ENCODE data around the gene DPH5.

DNA sequence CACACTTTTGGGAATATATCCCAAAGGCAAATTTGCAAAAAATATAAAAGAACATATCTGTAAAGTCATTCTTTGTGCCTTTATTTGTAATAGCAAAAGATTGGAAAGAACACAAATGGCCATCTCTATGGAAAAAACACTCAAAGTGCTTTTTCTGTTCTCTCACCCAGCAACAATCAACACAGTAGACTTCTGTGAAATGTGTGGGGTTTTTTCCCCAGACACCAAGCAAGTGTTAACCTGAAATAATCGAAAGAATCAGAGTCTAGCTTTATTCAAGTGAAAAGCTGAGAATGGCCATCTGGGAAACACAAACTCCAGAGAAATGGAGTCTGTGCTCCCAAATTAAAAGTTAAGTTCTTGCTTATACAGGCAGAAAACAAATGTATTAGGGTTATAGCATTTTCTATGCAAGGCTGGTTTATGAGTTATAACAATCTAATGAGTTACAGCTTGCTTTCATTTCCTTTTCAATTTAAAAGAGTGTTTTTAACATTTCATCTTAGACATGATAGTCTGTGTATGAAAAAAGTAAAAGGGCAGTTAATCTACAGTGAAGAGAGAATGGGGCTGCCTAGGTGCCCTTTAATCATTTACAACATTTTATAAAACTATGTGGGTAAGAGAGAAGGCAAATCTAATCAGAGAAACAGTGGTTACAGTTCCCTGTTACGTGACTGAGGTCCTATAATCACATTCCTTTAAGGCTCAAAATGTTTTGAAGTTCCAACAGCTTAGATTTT, 83.1 kb downstream of the DPH5 start:
- TF ChIP-seq CTCF (IDR thresholded peaks at IDR 0.05) (no peak), POLR2A (IDR thresholded peaks at IDR 0.05) (no peak)
